Uterus (tissue), 2 donors: Measurements from ENCODE around the gene TAMALIN.

Experiments
- CTCF ChIP-seq, 4 experiments: fragments of 200-600 bp in 2 of 4; fragments of 450-650 bp in 2 of 4; sonication (generic) in 2 of 4; IDR thresholded peaks; one replicate each; pipeline ENCODE4 v1.5.1; 2016 to 2019; ENCODE audit warnings: antibody characterized with exemption in 4 of 4, mild to moderate bottlenecking in 2 of 4, moderate library complexity in 1 of 4
- POLR2A ChIP-seq, 2 donors: fragments of 450-650 bp; IDR thresholded peaks; one replicate each; pipeline ENCODE4 v1.6.1; 2016; ENCODE audit warnings: antibody characterized with exemption in 2 of 2, mild to moderate bottlenecking in 1 of 2, moderate library complexity in 1 of 2

DNA sequence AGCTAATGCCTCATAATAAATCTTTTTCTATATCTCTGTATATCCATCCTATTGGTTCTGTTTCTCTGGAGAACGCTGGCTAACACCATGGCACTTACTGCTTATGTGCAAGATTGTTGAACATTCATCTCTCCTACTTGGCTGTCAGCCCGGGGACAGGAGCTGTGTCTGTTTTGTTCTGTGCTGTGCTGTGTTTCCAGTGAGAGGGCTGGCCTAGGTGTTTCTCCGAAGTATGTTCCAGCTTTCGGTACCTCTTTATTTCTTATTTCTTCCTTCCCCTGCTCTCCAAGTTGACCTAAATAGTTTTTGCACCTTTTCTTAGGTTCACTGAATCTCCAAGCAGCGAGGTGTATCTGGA, 25.7 kb downstream of the TAMALIN start:
- TF ChIP-seq CTCF (IDR thresholded peaks at IDR 0.05) (no peak), POLR2A (IDR thresholded peaks at IDR 0.05) (no peak)
